WERI-Rb-1 (cell line): ENCODE data around the gene LARGE1.

Experiments used
- DNase-seq: peaks from one replicate; pipeline ENCODE4 v3.0.0-alpha.2; 2020
- H3K27ac ChIP-seq: fragments of 250-450 bp; sonication (Bioruptor Pico); 2 replicates; pipeline ENCODE4 v1.5.1; 2020; ENCODE audit warnings: mild to moderate bottlenecking, moderate library complexity
- H3K27me3 ChIP-seq: fragments of 250-450 bp; sonication (Bioruptor Pico); 2 replicates; pipeline ENCODE4 v1.5.1; 2021; ENCODE audit warnings: mild to moderate bottlenecking, low read depth, moderate library complexity; ENCODE audit not compliant: insufficient read depth, severe bottlenecking
- H3K36me3 ChIP-seq: fragments of 250-450 bp; sonication (Bioruptor Pico); 2 replicates; pipeline ENCODE4 v1.5.1; 2020; ENCODE audit warnings: mild to moderate bottlenecking, moderate library complexity
- H3K4me3 ChIP-seq: 2 replicates; pipeline ENCODE4 v1.5.1; 2011; ENCODE audit warnings: low read depth, mild to moderate bottlenecking, control low read depth, low read length
- H3K9me3 ChIP-seq: fragments of 250-450 bp; sonication (Bioruptor Pico); 2 replicates; pipeline ENCODE4 v1.5.1; 2021; ENCODE audit warnings: mild to moderate bottlenecking, moderate library complexity; ENCODE audit not compliant: severe bottlenecking
- CTCF ChIP-seq: IDR thresholded peaks from 2 replicates; pipeline ENCODE4 v1.5.1; 2011; ENCODE audit warnings: low read depth, mild to moderate bottlenecking, control low read depth, inconsistent platforms, low read length

Gene LARGE1

DNA sequence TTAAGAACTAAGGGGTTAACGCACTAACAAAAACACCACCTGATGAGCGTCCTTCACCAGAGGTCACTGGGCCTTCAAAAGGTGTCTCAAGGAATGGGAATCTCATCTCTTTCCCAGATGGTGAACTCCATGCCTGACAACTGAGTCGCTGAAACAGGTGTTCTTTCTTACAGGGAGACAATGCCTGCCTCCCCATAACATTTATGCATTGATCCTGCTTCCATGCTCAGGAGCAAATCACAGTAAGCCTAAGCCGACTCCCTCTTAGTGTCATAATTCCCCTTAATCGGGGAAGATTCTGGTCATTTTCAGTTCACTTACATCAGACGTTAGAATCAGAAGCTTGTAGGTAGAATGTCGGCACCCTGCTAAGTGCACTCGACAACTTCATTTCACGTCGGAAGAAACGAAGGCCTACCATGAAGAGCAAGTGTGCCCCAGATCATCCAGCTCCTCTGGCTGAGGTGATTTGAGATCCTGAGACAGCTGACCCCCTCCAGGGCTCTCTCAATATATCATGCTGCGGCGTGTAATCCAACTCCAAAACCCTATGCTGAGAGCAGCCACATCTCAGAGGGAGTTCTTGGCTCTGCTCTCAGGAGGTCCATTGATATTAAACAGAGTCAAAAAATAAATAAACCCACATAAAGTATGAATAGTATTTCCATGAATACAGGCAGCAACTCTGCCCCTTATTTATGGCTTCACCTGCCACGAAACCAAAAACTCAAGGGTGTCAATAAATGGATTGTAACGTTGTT lies 163.1 kb downstream of the LARGE1 start:
- no peaks in the 10 kb centered on the region for H3K9me3 ChIP-seq
- peak overlapping the region; percentile 26 for H3K4me3 ChIP-seq
- DNase-seq: peak; percentile 58
- H3K36me3 ChIP-seq: no peaks in the 10 kb centered on the region
- no peaks in the 10 kb centered on the region for H3K27me3 ChIP-seq
- no peak for TF ChIP-seq CTCF
- H3K27ac ChIP-seq: peak overlapping the region; percentile 67

GRCh38 chr22:33756508-33756949 lies 163.7 kb downstream of the LARGE1 start:
- peak; percentile 76 for DNase-seq
- no peaks in the 10 kb centered on the region for H3K27me3 ChIP-seq
- no peaks in the 10 kb centered on the region for H3K36me3 ChIP-seq
- H3K9me3 ChIP-seq: no peaks in the 10 kb centered on the region
- TF ChIP-seq CTCF: peak; percentile 58
- peak overlapping the region; percentile 67 for H3K27ac ChIP-seq
- H3K4me3 ChIP-seq: peak overlapping the region; percentile 26

DNA sequence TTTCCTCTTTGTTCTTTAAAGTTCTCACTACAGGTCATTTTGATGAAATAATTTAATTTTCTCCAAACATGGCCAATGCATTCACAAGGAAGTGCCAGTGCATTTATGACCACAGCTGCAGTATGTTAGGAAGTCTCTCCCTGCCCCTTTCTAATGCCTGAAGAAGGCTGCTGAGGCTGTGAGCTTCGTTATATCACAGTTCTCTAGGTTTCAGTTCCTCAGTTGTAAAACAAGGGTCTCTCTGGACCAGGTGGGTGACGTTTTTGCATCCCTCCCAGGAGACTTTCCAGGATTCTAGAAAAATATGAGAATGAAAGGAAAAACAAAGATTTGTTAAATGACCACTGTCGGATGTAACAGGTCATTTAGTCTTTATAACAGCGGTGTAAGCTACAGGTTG lies 171.6 kb downstream of the LARGE1 start:
- Histone ChIP-seq H3K27ac (no peak overlapping the region), H3K4me3 (no peak overlapping the region), H3K9me3 (no peaks in the 10 kb centered on the region), H3K36me3 (no peaks in the 10 kb centered on the region), H3K27me3 (no peaks in the 10 kb centered on the region)
- no peak for TF ChIP-seq CTCF
- no peak for DNase-seq

DNA sequence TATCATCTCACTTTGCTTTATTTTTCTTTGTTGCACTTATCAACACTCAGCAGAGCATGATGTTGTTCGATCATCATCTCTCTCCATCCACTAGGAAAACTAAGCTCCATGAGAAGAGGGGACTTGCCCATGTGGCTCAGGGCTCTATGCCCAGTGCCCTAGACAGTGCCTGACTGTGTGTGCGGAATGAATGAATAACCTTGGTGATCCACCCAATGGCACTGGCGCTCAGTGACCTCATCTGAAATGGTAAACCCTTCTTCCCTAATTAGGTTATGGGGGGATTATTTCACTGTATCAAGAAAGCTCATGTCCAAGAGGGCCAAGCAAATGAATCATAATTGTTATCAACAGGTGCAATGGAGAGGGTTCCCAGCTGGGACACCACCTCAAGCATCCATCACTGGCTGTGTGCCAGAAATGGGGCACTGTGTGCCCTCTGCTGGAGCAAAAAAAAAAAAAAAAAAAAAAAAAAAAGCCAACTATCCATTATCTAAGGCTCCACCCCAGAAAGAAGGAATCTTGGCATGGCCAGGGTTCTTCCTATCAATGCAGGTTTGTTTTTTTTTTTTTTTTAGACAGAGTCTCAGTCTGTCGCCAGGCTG lies 172.6 kb downstream of the LARGE1 start:
- no peaks in the 10 kb centered on the region for H3K27me3 ChIP-seq
- H3K4me3 ChIP-seq: no peak overlapping the region
- H3K9me3 ChIP-seq: no peaks in the 10 kb centered on the region
- TF ChIP-seq CTCF: no peak
- H3K27ac ChIP-seq: no peak overlapping the region
- no peaks in the 10 kb centered on the region for H3K36me3 ChIP-seq
- DNase-seq: no peak

DNA sequence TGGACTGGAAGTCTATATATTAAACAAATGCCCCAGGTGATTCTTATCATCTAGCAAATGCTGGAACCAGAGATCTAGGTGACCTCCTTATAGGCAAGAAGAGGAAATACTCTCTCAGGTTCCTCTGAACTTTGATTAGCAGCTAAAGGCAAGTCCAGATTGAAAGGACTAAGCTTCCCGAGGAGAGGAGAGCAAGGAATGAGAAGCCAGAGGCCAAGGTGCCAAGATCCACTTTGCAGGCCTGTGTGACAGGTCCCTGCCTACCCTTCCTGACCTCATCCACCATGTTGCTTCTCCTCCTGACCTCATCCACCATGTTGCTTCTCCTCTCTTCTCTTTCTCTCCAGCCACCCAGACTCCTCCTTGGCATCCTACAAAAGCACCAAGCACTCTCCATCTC lies 173.2 kb downstream of the LARGE1 start:
- DNase-seq: no peak
- no peaks in the 10 kb centered on the region for H3K27me3 ChIP-seq
- H3K27ac ChIP-seq: no peak overlapping the region
- no peaks in the 10 kb centered on the region for H3K9me3 ChIP-seq
- TF ChIP-seq CTCF: no peak
- H3K4me3 ChIP-seq: no peak overlapping the region
- no peaks in the 10 kb centered on the region for H3K36me3 ChIP-seq
